ENCODE data around the gene GCNA.
"Not testable (repeated sequence)": the region's sequence is repeated elsewhere in the genome, so short reads cannot be mapped to it uniquely, and the experiment has no call there.

Gene GCNA

GRCh38 chrX:71578253-71579135, at the start of gene GCNA:
TSS of gene GCNA (plus strand) at chrX:71578437. CDS start at chrX:71580822, 2,385 bp downstream.
- DNase-seq = no peak

GRCh38 chrX:71532078-71532752, 46.0 kb upstream of the GCNA start:
- DNase-seq = peak; percentile 6

- peak; percentile 7 for DNase-seq
These were observed 45.3 kb upstream of the GCNA start, which contains the start of gene OGT for GRCh38 chrX:71532753-71533425. TSS of gene OGT (plus strand) at chrX:71533104. CDS start at chrX:71533300, 196 bp downstream.

- no peak for DNase-seq
These were observed 44.8 kb upstream of the GCNA start for GRCh38 chrX:71533516-71533850.

GRCh38 chrX:71533851-71534561, 44.2 kb upstream of the GCNA start:
- DNase-seq = no peak

- DNase-seq = no peak
These were observed 43.3 kb upstream of the GCNA start for GRCh38 chrX:71534773-71535544.

GRCh38 chrX:71536285-71536684, 42.0 kb upstream of the GCNA start:
- DNase-seq = no peak

- no peak for DNase-seq
These were observed 40.5 kb upstream of the GCNA start for GRCh38 chrX:71537743-71538142.

GRCh38 chrX:71540801-71541200, 37.4 kb upstream of the GCNA start:
- DNase-seq = no peak

GRCh38 chrX:71541210-71542022, 36.8 kb upstream of the GCNA start:
- DNase-seq = no peak

- no peak for DNase-seq
These were observed 35.8 kb upstream of the GCNA start for GRCh38 chrX:71542411-71542810.

GRCh38 chrX:71542825-71543224, 35.4 kb upstream of the GCNA start:
- DNase-seq = no peak

GRCh38 chrX:71543316-71543715, 34.9 kb upstream of the GCNA start:
- DNase-seq = no peak

- no peak for DNase-seq
These were observed 32.9 kb upstream of the GCNA start for GRCh38 chrX:71545364-71545763.

- DNase-seq = no peak
These were observed 31.4 kb upstream of the GCNA start for GRCh38 chrX:71546879-71547278.

- DNase-seq = no peak
These were observed 30.9 kb upstream of the GCNA start for GRCh38 chrX:71547339-71547738.

GRCh38 chrX:71549986-71550385, 28.3 kb upstream of the GCNA start:
- no peak for DNase-seq

GRCh38 chrX:71550578-71550977, 27.7 kb upstream of the GCNA start:
- no peak for DNase-seq

GRCh38 chrX:71556036-71556435, 22.2 kb upstream of the GCNA start:
- no peak for DNase-seq

- no peak for DNase-seq
These were observed 19.3 kb upstream of the GCNA start for GRCh38 chrX:71558920-71559319.

- not testable (repeated sequence) for DNase-seq
These were observed 18.5 kb upstream of the GCNA start for GRCh38 chrX:71559773-71560172.

All from cortex of kidney (tissue), 1 donor.